ENCODE results near the gene DPH1.

DPH1 gene

GRCh38 chr17:2082003-2082781, 52.2 kb downstream of the DPH1 start:
- DNase-seq (ENCODE audit: low read depth), result no peak

- no peak for DNase-seq (ENCODE audit: low read depth)
Observed at GRCh38 chr17:2083613-2084035, 53.7 kb downstream of the DPH1 start.

- DNase-seq (ENCODE audit: low read depth), result no peak
Observed at GRCh38 chr17:2084036-2084765, 54.2 kb downstream of the DPH1 start.

- DNase-seq (ENCODE audit: low read depth), result no peak
Observed at GRCh38 chr17:2084766-2085647, 55.1 kb downstream of the DPH1 start.

GRCh38 chr17:2085648-2085949, 55.6 kb downstream of the DPH1 start:
- no peak for DNase-seq (ENCODE audit: low read depth)

GRCh38 chr17:2086306-2086705, 56.4 kb downstream of the DPH1 start:
- no peak for DNase-seq (ENCODE audit: low read depth)

GRCh38 chr17:2087597-2088211, 57.8 kb downstream of the DPH1 start:
- no peak for DNase-seq (ENCODE audit: low read depth)

- DNase-seq (ENCODE audit: low read depth), result no peak
Observed at GRCh38 chr17:2089021-2089422, 59.1 kb downstream of the DPH1 start.

GRCh38 chr17:2090210-2090641, 60.3 kb downstream of the DPH1 start:
- no peak for DNase-seq (ENCODE audit: low read depth)

- DNase-seq (ENCODE audit: low read depth), result no peak
Observed at GRCh38 chr17:2090804-2091534, 61.0 kb downstream of the DPH1 start.

GRCh38 chr17:2092253-2092652, 62.3 kb downstream of the DPH1 start:
- no peak for DNase-seq (ENCODE audit: low read depth)

GRCh38 chr17:2093349-2093748, 63.4 kb downstream of the DPH1 start:
- no peak for DNase-seq (ENCODE audit: low read depth)
